Ovary (tissue), 9 donors: Measurements from ENCODE around the gene MAP6. TPM values are rescaled to one million over a fixed set of nuclear protein-coding genes. Genes with fewer than 3 reads are reported as not detected.

Experiments
- DNase-seq, 5 donors: peaks; one replicate each; pipeline ENCODE4 v3.0.0-alpha.2; 2019 to 2020
- H3K27ac ChIP-seq, 2 donors: fragments of 200-600 bp; one replicate each; pipeline versions ENCODE4 v1.5.1 to v1.8.0; 2019 to 2022
- H3K27me3 ChIP-seq: fragments of 200-600 bp; one replicate; pipeline ENCODE4 v1.8.0; 2022
- H3K36me3 ChIP-seq: fragments of 200-600 bp; sonication (generic); one replicate; pipeline ENCODE4 v1.5.1; 2019
- H3K4me1 ChIP-seq: one replicate; pipeline ENCODE4 v1.8.1; 2013; ENCODE audit warnings: mild to moderate bottlenecking, moderate library complexity; ENCODE audit not compliant: insufficient read depth
- H3K4me3 ChIP-seq: fragments of 200-600 bp; sonication (generic); one replicate; pipeline ENCODE4 v1.5.1; 2017
- H3K9me3 ChIP-seq, 2 donors: fragments of 200-600 bp in 1 of 2; sonication (generic) in 1 of 2; one replicate each; pipeline versions ENCODE4 v1.5.1 to v1.8.1; 2013 to 2019; ENCODE audit warnings: mild to moderate bottlenecking in 1 of 2, moderate library complexity in 1 of 2
- EP300 ChIP-seq: sonication (generic); formaldehyde crosslinking; IDR thresholded peaks from one replicate; pipeline ENCODE4 v1.6.1; 2017; ENCODE audit warnings: antibody characterized with exemption
- POLR2A ChIP-seq: fragments of 450-650 bp; IDR thresholded peaks from one replicate; pipeline ENCODE4 v1.6.1; 2017; ENCODE audit warnings: antibody characterized with exemption, mild to moderate bottlenecking, moderate library complexity
- whole genome bisulfite sequencing, 3 donors: extraction: QIAGEN DNeasy Blood & Tissue Kit in 1 of 3; methylation state at CpG; one replicate each; pipeline versions ENCODE4 v1.1.5 to v1.1.7; 2013 to 2017; 5-methylcytosine and 5-hydroxymethylcytosine counted together
- intact Hi-C, 4 donors: fragments of 100-400 bp; cut with DNase I; formaldehyde crosslinking; loops; one replicate each; pipeline versions ENCODE4 v1.11.0 to v1.15.1; 2022 to 2023
- polyA plus RNA-seq, 2 donors: library from polyadenylated mRNA; stranded (reverse); fragments of 200-250 nt in 1 of 2; fragments of 350-450 nt in 1 of 2; fragmentation: Illumina TruSeq in 1 of 2; extraction: RNeasy Lipid Tissue Mini Kit (QIAGEN cat#74804) in 1 of 2; gene quantifications; one replicate each; pipeline ENCODE4 v1.2.3, GENCODE V29; 2013 to 2014
- total RNA-seq, 7 donors: library from RNA; depleted of rRNA in 2 of 7; stranded (reverse); fragments of >200 nt in 2 of 7; fragmentation: NEBNext Ultra II Directional in 3 of 7; extraction: Animal tissue kit (Norgen Biotek cat#: 25700) in 3 of 7; gene quantifications; one replicate each; pipeline versions ENCODE4 v1.1.0 to v1.2.4, GENCODE V29; 2016 to 2023
- TF ChIP-seq, protein P1 (sequence below), 3 donors: fragments of 450-650 bp in 2 of 3; fragments of 200-600 bp in 1 of 3; IDR thresholded peaks; one replicate each; pipeline versions ENCODE4 v1.5.1 to v1.8.0; 2016 to 2022; ENCODE audit warnings: antibody characterized with exemption in 3 of 3, mild to moderate bottlenecking in 1 of 3
- donor health status: DM: no; HTN: no; CAD: no; lungs with moderate emphysema.
- donor health status: DM: no; HTN: no; CAD: no.
- donor health status: Bipolar disorder and iron deficiency.
- donor health status: DM: yes; HTN: yes; CAD: no.
- donor health status: DM: no; HTN: no; CAD: no.
- donor health status: DM: yes; HTN: yes; CAD: no.

Gene MAP6
- total and polyA plus RNA-seq, 9 donors: 2.1 to 18.7 (median 8.8) TPM

DNA sequence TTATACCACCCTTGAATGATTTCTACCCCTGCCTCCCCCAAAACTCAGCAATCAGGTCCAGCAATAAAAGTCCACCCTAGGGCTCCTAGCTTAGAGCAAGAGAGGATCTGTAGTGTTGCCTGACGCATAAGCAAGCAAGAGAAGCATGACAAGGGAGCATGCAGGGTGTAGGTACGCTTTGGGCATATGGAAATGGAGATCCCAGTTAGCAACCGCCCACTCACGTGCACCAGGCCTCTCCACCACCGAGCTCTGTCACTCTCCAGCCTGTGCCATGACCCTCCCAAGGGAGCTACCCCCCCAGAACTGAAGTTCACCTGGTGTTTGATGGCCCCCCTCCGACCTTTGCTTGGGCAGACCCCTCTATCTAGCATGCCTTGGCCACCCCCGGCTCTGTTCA lies 67.3 kb downstream of the MAP6 start:
- Histone ChIP-seq H3K36me3 (no peaks in the 10 kb centered on the region), H3K9me3 (no peaks in the 10 kb centered on the region), H3K27ac (no peak overlapping the region), H3K4me3 (no peak overlapping the region), H3K27me3 (no peaks in the 10 kb centered on the region), H3K4me1 (no peaks in the 10 kb centered on the region)
- no peak for DNase-seq
- intact Hi-C loops: loop anchor here in 1 of 4 donors (5.0 kb wide), 1 partner anchor 1351 kb away; no protein-coding TSS in a partner anchor
- TF ChIP-seq EP300: no peak
- TF ChIP-seq POLR2A: no peak
- TF ChIP-seq, protein P1, sequence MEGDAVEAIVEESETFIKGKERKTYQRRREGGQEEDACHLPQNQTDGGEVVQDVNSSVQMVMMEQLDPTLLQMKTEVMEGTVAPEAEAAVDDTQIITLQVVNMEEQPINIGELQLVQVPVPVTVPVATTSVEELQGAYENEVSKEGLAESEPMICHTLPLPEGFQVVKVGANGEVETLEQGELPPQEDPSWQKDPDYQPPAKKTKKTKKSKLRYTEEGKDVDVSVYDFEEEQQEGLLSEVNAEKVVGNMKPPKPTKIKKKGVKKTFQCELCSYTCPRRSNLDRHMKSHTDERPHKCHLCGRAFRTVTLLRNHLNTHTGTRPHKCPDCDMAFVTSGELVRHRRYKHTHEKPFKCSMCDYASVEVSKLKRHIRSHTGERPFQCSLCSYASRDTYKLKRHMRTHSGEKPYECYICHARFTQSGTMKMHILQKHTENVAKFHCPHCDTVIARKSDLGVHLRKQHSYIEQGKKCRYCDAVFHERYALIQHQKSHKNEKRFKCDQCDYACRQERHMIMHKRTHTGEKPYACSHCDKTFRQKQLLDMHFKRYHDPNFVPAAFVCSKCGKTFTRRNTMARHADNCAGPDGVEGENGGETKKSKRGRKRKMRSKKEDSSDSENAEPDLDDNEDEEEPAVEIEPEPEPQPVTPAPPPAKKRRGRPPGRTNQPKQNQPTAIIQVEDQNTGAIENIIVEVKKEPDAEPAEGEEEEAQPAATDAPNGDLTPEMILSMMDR (IDR thresholded peaks at IDR 0.05): no peak
- WGBS, 3 donors: 88 to 91% (median 89%) methylated on average over 7 of the region's 7 CpGs

- DNase-seq: no peak
- no peak overlapping the region for H3K4me3 ChIP-seq
- no peak for TF ChIP-seq POLR2A
- no peak for TF ChIP-seq EP300
- TF ChIP-seq, protein P1 (IDR thresholded peaks at IDR 0.05): no peak
- H3K4me1 ChIP-seq: no peaks in the 10 kb centered on the region
- H3K36me3 ChIP-seq: no peaks in the 10 kb centered on the region
- 71 to 87% (median 81%) methylated on average over 3 of the region's 3 CpGs for WGBS, 3 donors
- no peak overlapping the region for H3K27ac ChIP-seq
- intact Hi-C loops: loop anchor here in 1 of 4 donors (5.0 kb wide), 1 partner anchor 1352 kb away; no protein-coding TSS in a partner anchor
- no peaks in the 10 kb centered on the region for H3K27me3 ChIP-seq
- no peaks in the 10 kb centered on the region for H3K9me3 ChIP-seq
Measured at GRCh38 chr11:75600356-75600755, 68.5 kb downstream of the MAP6 start.

GRCh38 chr11:75598900-75599299 lies 69.9 kb downstream of the MAP6 start:
- H3K4me3 ChIP-seq: no peak overlapping the region
- H3K9me3 ChIP-seq: no peaks in the 10 kb centered on the region
- WGBS, 3 donors: 90 to 98% (median 94%) methylated on average over 7 of the region's 7 CpGs
- no peaks in the 10 kb centered on the region for H3K36me3 ChIP-seq
- no peak for TF ChIP-seq POLR2A
- TF ChIP-seq EP300: no peak
- TF ChIP-seq, protein P1 (IDR thresholded peaks at IDR 0.05): no peak
- H3K4me1 ChIP-seq: no peaks in the 10 kb centered on the region
- intact Hi-C loops: no loop called here
- H3K27me3 ChIP-seq: no peaks in the 10 kb centered on the region
- H3K27ac ChIP-seq: no peak overlapping the region
- DNase-seq: no peak

GRCh38 chr11:75598264-75598663 lies 70.6 kb downstream of the MAP6 start:
- intact Hi-C loops: no loop called here
- Histone ChIP-seq H3K27ac (no peak overlapping the region), H3K36me3 (no peaks in the 10 kb centered on the region), H3K27me3 (no peaks in the 10 kb centered on the region), H3K4me3 (no peak overlapping the region), H3K4me1 (no peaks in the 10 kb centered on the region), H3K9me3 (no peaks in the 10 kb centered on the region)
- TF ChIP-seq POLR2A: no peak
- TF ChIP-seq, protein P1 (IDR thresholded peaks at IDR 0.05): no peak
- no peak for TF ChIP-seq EP300
- DNase-seq: no peak
